SH-SY5Y (cell line): ENCODE results near the gene GPR153.

ENCODE experiments used
- GATA2 ChIP-seq: IDR thresholded peaks from 2 replicates; pipeline ENCODE4 v1.6.1; 2011; ENCODE audit warnings: mild to moderate bottlenecking, low read depth, low read length
- GATA3 ChIP-seq: IDR thresholded peaks from 2 replicates; pipeline ENCODE4 v1.6.1; 2011; ENCODE audit warnings: low read depth, mild to moderate bottlenecking, low read length, moderate library complexity

Gene GPR153

DNA sequence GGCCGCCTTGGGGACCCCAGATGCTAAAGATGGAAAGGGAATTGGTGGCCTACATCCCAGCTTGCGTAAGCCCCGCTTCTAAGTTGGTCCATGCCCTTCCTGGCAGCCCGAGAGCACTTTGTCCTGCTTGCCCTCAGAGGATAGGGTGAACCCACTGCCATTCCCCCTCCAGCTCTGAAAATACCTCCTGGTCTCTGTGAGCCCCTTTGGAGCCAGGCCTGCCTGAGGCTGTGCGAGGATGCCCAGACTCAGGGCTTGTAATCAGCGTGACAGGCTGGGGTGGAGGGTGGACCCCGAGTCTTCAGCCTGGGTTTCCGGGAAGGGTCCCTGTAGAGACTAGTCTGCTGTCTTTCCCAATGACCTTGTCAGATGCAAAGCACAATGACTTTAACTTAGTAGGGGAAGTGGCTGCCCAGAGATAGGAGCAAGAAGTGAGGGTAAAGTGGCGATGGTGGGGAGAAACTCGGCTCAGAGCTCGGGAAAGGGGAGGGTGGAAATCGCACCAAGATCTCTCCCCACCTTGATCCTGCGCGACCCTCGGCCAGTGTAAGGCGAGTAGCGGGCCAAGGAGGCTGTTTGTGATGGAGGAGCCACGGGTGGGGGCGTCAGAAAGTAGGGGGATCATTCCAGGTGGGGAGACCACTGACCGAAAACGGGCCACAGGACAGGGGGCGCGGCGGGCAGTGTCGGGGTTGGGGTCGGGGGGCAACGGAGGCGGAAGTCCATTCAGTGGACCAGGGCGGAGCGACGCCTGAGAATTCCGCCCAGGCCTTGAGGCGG, 19.6 kb downstream of the GPR153 start:
- no peak for TF ChIP-seq GATA3
- TF ChIP-seq GATA2, result no peak

DNA sequence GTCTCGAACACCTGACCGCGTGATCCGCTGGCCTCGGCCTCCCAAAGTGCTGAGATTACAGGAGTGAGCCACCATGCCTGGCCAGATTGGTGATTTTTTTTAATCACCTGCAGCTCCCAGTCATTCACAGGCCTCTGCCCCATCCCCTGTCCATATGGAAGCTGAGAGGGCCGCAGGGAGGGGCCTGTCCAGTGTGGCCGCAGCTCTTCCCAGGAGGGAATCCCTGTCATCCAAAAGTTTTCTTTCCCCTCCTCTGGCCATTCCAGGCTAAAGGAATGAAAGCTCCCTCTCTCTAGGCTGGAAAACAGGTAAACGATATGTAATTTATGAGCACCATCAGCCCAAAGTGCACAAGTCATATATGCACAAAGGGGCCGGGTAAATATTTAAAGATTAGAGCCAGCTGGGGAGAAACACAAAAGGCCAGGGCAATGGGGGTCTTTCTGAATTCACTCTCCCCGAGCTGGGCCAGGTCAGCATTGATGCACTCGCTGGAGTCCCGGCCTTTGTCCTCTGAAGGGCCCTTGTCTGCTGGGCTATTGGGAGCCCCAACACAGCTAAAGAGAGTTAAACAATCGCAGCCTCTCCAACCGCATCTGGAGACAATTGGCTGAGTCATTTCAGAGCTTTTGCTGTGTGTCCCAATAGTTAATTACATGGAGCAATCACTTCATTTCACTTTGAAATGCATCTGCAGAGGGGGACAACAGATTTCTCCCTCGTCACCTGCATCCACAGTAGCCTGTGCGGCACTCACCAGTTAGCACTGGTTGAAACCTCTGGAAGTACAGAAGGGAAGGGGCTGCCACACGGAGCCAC, 20.7 kb downstream of the GPR153 start:
- TF ChIP-seq GATA2 (no peak), GATA3 (no peak)

DNA sequence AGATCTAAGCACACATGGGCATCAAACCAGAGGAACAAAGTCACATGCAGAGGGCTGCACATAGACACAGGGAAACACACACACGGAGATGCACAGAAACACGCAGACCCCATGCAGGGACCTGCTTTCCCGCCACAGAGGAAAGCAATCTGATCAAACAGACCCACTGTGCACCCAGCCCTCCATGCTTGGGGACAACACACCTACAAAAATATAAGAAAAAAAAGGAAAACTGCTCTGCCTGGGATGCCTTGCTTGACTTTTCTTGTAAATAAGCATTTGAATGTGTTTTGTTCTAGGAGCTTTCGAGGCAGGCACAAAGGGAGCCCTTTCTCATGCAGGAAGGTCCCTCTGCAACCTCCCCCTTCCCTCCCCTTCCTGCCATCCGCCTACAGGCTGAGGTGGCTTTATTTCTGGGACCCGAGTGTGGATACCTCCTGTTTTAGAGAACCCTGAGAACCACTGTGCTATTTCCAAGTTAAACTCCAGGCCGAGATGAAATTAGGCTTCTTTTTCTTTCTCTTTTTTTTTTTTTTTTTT, 21.6 kb downstream of the GPR153 start:
- TF ChIP-seq GATA3 (no peak), GATA2 (no peak)

DNA sequence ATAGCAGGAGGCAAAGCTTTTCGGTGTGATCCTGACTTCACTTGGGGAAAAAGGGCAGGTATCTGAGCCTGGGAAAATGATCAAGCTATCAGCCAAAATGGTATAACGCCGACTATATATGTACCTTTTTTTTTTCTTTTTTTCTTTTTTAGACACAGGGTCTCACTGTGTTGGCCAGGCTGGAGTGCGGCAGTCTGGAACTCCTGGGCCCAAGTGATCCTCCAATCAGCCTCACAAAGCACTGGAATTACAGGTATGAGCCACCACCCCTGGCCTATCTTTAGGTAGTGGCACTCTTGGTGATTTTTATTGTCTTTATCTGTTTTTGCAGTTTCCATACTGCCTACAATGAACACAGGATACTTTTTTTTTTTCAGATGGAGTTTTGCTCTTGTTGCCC, 23.8 kb downstream of the GPR153 start:
- no peak for TF ChIP-seq GATA3
- TF ChIP-seq GATA2, result no peak

DNA sequence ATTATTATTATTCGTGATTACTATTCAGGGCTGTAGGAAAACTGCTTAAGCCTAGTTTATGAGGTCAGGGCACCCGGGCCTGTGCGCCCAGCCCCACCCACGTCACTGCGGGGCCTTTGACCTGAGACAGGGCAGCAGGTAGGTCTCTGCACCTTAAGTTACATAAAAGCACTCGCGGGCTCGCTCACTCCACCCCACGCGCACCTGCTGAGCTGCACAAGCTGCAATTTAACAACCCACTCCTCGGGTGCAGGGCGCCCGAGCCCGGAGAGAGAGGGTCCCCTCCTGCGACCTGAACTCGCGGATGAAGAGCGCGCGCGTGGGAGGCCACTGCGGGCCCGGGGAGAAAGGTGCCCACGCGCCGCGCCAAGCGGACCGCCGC, 25.6 kb downstream of the GPR153 start:
- TF ChIP-seq GATA3, result no peak
- no peak for TF ChIP-seq GATA2

DNA sequence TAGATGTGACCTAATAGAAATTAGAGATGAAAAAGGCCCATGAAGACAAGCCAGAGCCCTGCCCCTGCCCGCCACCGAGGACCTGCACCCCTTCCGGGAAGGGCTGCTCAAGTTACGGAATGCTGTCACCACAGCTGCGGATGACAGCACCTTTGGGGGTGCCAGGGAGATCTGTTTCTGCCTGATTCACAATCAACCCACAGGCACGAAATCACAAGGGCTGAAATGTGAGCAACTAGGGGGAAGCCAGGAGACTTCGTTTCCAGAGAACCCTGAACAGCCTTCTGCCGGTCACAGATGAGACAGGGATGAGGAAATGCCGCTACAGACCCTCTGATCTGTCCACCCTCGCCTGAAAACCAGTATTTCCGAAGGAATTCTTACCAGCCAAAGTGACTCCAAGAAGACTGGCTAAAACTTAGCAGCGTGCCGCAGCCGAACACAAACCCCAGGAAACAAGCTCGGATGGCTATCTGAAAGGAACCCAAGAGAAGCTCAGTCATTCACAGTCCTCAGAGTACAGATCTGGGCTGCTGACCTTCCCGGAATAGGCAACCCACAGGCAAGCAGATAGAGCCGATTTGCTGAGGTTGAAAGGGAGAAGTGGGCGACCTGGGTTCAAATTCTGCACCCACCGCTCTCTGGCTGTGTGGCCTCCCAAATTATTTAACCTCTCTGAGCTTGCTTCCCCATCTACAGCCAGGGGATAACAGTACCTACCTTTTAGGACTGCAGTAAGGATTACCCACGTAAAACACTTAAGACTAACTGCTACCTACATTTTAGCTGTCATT, 26.2 kb downstream of the GPR153 start:
- TF ChIP-seq GATA2, result no peak
- TF ChIP-seq GATA3, result no peak

DNA sequence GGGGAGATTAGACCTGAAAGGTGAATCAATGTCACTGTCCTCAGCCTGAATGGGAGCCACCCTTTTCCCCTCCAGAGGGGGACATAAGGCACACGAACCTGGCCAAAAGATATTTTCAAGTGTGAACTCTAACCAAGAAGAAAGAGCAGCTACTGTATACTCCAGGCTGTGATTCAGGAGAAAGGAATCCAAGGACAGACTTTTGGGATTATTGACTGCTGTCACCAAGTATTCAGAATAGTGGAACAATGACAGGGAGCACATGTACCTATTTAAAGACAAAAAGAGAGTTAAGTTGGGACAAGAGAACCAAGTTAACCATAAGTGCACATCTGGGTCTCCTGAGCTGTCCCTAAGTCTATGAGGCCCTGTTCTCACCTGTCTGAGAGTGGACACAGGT, 27.5 kb downstream of the GPR153 start:
- TF ChIP-seq GATA2, result no peak

DNA sequence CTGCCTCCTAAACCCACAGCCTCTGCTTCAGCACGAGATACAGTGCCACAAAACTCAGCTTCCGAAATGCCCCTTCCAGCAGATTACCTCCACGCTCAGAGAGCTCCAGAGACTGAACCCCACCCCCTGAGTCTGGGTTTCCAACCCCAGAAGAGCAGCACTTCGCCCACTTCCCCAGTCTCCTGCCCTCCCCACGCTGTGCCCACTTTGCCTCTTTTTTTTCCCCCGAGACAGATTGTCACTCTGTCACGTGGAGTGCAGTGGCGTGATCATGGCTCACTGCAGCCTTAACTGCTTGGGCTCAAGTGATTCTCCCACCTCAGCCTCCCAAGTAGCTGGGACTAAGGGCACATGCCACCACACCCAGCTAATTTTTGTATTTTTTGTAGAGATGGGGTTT, 35.2 kb downstream of the GPR153 start:
- no peak for TF ChIP-seq GATA2
- TF ChIP-seq GATA3, result no peak

DNA sequence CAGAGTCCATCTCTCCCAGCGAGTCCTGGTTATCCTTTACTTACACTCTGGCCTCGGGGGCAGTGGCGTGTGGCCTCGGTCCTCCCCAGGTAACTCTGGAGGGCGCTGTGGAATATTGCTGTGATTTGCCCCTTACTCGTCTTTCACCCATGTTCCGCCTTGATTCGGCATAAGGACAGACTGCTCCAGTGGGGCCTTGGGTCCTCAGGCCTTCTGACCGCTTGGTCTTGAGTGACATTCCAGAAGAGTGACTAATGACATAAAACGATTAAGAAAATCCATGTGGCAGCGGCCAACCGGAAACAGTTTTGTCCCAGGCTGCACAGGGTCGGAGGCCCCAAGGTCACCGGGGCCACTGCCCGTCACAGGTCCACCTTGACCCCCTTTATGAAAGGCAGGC, 36.2 kb downstream of the GPR153 start:
- TF ChIP-seq GATA3, result no peak
- TF ChIP-seq GATA2, result no peak

DNA sequence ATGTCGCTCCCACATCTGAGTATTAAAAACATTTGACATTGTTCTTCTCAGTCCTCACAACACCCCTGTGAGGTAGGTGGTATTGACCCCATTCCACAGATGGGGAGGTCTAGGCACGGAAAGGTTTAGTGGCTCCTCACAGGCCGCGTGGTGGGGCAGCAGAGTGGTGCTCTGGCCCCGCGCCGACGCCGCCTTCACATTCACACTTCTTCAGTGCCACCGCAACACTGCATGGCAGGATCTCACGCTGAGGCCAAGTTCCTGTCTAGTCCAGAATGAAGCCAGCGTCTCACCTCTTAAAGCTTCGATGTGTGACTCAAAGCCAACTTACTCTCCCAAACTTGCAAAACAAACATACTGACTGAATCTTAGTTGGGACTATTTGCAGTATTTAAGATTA, 37.3 kb downstream of the GPR153 start:
- TF ChIP-seq GATA3 (no peak), GATA2 (no peak)

DNA sequence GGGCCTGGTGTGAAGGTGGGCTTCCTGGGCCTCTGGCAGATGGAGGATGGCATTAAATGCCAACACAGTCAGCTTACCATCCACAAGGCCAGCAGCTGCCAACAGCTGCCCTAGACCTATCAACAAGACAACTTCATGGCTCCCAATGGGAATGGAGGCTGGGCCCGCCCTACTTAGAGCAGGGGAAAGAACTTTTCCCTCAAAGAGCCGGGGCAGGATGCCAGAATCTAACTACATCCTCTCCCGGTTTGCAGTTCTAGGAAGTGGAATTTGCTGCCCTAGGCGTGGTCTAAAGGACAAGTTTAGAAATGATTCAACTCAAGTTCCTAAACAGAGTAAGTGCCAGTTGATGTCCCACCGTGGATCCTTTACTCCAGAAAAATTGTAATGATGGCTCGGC, 38.3 kb downstream of the GPR153 start:
- TF ChIP-seq GATA2 (no peak), GATA3 (no peak)

DNA sequence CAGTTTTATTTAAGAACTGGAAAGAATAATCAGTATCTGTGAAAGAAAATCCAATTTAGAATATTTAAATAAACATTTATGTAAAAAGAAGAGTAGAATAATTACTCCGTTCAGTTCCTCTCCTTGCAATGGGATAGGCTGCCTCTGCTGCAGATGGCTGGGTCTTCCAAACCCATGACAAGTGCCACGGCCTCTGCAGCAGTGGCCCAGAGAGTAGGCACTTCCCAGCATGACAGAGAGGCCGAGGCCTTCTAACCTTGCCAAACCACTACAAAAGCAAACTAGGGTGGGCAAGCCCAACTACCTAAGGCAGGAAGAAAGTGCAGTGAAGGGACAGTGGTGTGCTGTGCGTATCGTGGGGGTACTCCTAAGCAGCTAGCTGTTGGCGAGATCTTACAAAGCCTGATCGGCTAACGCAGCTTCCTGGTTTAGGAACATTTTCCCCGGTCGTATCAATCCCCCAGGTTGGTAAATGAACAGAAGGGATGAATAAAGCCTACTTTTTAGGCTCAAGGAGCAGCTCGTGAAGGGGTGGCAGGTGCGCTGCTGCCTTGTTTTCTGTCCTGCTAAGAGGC, 39.6 kb downstream of the GPR153 start:
- TF ChIP-seq GATA2 (no peak), GATA3 (no peak)

DNA sequence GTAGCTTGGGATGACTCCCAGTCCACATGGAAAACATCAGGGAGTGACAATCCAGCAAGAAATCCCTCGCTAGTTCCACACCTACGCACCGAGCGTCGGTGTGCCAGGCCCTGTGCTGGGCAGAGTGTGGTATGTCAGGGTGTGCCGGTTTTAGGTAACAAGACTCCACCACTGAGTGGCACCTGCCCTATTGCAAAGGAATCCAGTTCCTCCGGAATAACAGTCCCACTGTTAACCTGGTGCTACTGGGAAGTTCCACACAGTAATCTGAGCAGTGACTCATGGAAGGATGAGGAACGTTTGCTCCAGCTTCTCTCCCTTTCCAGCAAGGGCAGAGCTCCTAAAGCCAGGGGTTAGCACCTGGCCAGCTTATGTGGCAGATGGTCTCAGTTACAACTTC, 40.7 kb downstream of the GPR153 start:
- TF ChIP-seq GATA2 (no peak), GATA3 (no peak)

DNA sequence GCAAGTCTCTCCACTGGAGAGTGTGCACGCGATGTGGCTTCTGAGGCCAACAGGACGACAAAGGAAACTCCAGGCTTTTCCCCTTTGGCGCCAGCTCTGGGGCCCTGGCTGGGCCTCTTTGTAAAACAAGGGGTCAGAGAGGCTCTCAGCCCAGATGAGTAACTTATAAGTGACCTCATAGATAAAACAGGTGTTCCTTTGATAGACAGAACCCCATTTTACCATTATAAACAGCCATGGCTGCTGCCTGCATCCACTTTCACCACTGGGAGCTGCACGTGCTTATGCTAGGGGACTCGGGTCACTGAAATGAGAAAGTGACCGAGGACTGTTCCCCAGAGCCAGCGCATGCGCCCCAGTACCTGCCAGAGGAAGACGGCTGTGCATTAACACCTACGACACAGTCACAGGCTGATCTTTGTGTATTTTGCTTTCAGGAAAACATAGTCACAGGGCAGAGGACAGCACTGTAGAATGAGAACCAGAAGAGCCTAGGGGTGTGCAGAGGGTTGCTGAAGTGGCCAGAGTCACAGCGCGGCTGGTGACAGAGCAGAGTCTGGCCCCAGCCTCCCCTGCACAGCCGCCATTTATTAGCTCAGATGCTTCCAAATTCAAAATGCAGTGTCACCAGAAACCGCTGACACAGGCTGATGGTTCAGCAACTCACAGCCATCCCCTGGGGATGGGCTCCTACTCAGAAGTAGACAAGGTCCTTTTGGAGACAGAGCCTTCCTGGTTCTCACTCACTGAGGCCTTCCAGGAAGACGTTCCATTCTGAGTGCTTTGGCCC, 42.3 kb downstream of the GPR153 start:
- no peak for TF ChIP-seq GATA3
